H1 (cell line): ENCODE measurements around the gene GP1BB. TPM values are rescaled to one million over a fixed set of nuclear protein-coding genes. Genes with fewer than 3 reads are reported as not detected.

ENCODE experiments used
- BRCA1 ChIP-seq: IDR thresholded peaks from 2 replicates; pipeline ENCODE4 v1.6.1; 2012; ENCODE audit warnings: low read depth, low read length, improper control_type of control experiment
- CEBPB ChIP-seq: IDR thresholded peaks from 2 replicates; pipeline ENCODE4 v1.6.1; 2012; ENCODE audit warnings: low read depth, low read length
- CHD7 ChIP-seq: fragments of 300-600 bp; sonication (generic); IDR thresholded peaks from 2 replicates; pipeline ENCODE4 v1.7.1; 2012; ENCODE audit warnings: low read length, moderate library complexity, mild to moderate bottlenecking, inconsistent platforms; ENCODE audit not compliant: insufficient replicate concordance
- FOSL1 ChIP-seq: IDR thresholded peaks from 2 replicates; pipeline ENCODE4 v1.6.1; 2011; ENCODE audit warnings: mild to moderate bottlenecking, low read depth, low read length, moderate library complexity; ENCODE audit not compliant: insufficient read depth
- KDM5A ChIP-seq: fragments of 200-600 bp; IDR thresholded peaks from 2 replicates; pipeline ENCODE4 v1.7.1; 2012; ENCODE audit warnings: mild to moderate bottlenecking, low read length, inconsistent platforms, mixed read lengths
- MAFK ChIP-seq: IDR thresholded peaks from 2 replicates; pipeline ENCODE4 v1.6.1; 2012; ENCODE audit warnings: low read depth, mild to moderate bottlenecking, improper control_type of control experiment, low read length
- SIN3A ChIP-seq, 2 experiments: IDR thresholded peaks in 1 of 2; conservative IDR thresholded peaks in 1 of 2; 2 replicates each; pipeline ENCODE4 v1.6.1; 2011 to 2012; ENCODE audit warnings: low read length in 2 of 2, improper control_type of control experiment in 1 of 2, low read depth in 1 of 2, mild to moderate bottlenecking in 1 of 2
- TAF1 ChIP-seq: IDR thresholded peaks from 2 replicates; pipeline ENCODE4 v1.6.1; 2011; ENCODE audit warnings: mild to moderate bottlenecking, low read depth, low read length
- TEAD4 ChIP-seq: IDR thresholded peaks from 2 replicates; pipeline ENCODE4 v1.6.1; 2012; ENCODE audit warnings: low read depth, low read length, inconsistent platforms, mixed read lengths
- polyA plus RNA-seq, 7 experiments: library from polyadenylated mRNA; depleted of rRNA in 3 of 7; stranded (reverse) in 5 of 7; unstranded in 2 of 7; fragments of >200 nt in 5 of 7; fragments of 200-250 nt in 2 of 7; gene quantifications; 1 replicate in 5 of 7; 2 replicates in 1 of 7; 4 replicates in 1 of 7; pipeline versions ENCODE4 v1.2.1 to v1.2.3, GENCODE V29; 2011 to 2013; ENCODE audit warnings: missing spikeins in 2 of 7, mixed read lengths in 2 of 7
- total RNA-seq: library from RNA; stranded (reverse); fragmentation: NEBNext Ultra II Directional; extraction: Animal tissue kit (Norgen Biotek cat#: 25700); gene quantifications from 2 replicates; pipeline ENCODE4 v1.2.1, GENCODE V29; 2021
- TF ChIP-seq, protein P1 (sequence below): IDR thresholded peaks from 2 replicates; pipeline ENCODE4 v1.6.1; 2011; ENCODE audit warnings: low read length, improper control_type of control experiment

Gene GP1BB
- total and polyA plus RNA-seq, 2 of the 8 experiments (the other 6 are each of a cell fraction or from before 2014, with no cell fraction given) = 0.36 TPM; not detected in 1

- TF ChIP-seq SIN3A (conservative IDR thresholded peaks at IDR 0.05 in 1 of 2, IDR thresholded peaks at IDR 0.05 in 1 of 2; ENCODE audit: low read depth in 1 of 2, low read length in 2 of 2) = no peak
- no peak for TF ChIP-seq MAFK
- no peak for TF ChIP-seq FOSL1
- no peak for TF ChIP-seq TAF1
- TF ChIP-seq KDM5A = no peak
- no peak for TF ChIP-seq TEAD4
- TF ChIP-seq, protein P1, sequence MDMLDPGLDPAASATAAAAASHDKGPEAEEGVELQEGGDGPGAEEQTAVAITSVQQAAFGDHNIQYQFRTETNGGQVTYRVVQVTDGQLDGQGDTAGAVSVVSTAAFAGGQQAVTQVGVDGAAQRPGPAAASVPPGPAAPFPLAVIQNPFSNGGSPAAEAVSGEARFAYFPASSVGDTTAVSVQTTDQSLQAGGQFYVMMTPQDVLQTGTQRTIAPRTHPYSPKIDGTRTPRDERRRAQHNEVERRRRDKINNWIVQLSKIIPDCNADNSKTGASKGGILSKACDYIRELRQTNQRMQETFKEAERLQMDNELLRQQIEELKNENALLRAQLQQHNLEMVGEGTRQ = no peak
- no peak for TF ChIP-seq BRCA1
- no peak for TF ChIP-seq CHD7
- no peak for TF ChIP-seq CEBPB
These were observed at the start of gene GP1BB (continued) for GRCh38 chr22:19723232-19723982.
